ENCODE measurements around the gene MED7. TPM values are rescaled to one million over a fixed set of nuclear protein-coding genes. Genes with fewer than 3 reads are reported as not detected.

Gene MED7, protein sequence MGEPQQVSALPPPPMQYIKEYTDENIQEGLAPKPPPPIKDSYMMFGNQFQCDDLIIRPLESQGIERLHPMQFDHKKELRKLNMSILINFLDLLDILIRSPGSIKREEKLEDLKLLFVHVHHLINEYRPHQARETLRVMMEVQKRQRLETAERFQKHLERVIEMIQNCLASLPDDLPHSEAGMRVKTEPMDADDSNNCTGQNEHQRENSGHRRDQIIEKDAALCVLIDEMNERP
- total RNA-seq = 6.9 and 9.5 TPM in 2 replicates

DNA sequence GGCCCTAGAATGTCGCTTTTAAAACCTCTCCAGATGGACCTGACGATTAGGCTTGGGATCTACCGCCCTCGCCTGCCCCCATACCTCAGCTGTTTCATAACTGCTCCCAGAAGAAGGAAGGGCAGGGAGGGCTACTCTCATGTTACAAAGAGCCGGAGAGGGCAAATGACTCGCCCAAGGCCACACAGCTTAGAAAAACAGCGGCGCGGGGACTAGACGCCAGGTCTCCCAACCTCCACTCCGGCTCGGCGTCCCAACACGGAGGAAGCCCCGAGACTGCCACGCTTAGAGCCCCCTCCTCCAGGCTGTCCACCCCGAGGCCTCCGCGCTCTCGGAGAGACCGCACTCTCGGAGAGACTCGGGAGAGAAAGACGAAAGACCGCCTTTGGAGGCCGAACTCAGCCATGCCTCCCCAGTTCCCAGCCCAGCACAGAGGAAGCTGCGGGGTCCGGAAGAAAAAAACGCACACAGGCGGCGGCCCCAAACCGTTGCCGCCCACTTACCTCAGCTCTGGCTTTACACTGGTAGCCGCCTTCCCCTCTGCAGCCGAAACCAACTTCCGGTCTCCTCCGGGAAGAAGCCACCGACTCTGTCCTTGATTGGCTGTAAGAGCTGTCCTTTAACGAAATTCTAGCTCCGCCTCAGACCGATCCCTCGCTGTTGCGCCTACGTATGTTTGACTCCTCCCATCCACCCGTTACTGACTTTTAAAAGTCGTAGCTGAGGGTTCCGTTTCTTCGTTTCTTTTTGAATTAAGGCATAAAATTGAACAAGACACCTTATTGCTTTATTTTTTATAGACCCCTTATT lies at the start of gene MED7:
MED7 (minus strand) TSS at position 549 of the 810 bp plus-strand sequence. CDS start 3,434 bp downstream, outside the sequence.

DNA sequence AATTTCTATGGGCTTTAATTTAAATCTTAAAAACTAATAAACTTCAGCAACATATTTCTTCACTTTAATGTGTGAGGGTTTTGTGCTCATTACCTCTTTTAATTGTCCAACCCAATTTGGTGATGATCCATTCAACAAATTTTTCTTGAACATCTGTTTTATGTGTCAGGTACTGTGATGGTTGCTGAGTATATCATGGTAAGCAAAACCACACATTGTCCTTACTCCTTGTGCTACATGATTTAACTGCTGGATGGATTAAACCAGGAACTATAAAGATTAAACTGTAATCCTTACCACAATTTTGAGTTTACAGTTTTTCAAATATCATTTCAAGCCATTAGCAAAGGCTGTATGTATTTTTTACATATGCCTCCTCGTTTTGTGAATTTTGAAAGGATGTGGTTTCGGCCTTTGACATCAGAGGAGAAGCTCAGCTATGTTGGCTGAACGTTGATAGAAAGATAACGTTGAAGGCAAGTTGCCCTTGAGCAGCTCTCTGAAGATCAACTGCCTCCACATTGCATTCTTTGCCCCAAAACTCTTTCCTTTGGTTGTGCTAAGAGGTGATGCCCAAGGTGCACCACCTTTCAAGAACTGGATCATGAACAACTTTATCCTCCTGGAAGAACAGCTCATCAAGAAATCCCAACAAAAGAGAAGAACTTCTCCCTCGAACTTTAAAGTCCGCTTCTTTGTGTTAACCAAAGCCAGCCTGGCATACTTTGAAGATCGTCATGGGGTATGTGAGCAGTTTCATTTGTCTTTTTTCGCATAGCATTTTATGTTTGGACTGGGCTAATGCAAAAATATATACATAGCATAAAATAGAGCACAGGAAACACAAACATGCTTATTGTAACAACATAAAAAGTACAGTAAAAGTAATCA lies 38.0 kb upstream of the MED7 start, which contains the start of gene ITK:
ITK (plus strand) TSS at position 467 of the 891 bp plus-strand sequence; CDS start at position 605, 138 bp downstream.

DNA sequence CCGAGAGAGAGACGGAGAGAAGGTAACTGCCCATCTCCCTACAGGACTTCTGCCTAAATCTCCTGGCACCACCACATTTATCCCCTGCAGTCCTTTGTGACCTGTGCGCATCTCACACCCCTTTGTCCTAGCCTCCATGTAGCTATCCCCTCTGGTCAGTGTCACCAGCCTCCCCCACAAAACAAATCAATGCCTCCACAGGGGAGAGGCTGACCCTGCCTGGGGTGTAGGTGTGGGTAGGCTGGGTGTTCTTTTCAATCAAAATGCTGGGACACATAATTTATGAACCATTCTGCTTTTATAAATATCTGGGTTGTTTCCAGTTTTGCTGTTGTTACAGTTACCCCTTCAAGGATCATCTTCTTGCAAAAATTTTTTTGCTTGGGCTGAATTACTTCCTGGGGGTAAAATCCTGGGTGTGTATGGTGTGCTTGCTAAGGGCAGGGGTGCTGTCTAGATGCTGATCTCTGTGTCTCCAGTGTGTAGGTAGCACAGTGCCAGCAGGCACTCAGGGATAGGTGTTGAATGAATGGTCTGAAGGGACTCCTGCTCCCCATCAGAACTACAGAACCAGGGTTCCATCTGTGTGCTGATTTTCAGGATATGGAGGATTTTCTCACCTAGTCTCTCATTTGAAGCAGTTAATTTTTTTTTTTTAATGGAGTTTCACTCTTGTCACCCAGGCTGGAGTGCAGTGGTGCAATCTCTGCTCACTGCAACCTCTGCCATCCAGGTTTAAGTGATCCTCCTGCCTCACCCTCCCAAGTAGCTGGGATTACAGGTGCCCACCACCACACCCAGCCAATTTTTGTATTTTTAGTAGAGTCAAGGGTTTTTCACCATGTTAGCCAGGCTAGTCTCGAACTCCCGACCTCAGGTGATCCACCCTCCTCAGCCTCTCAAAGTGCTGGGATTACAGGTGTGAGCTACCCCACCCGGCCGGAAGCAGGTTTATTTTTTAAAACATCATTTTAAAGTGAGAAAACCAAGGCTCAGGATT lies 23.8 kb upstream of the MED7 start, which contains the start of gene GARIN3:
GARIN3 (minus strand) TSS at position 51 of the 1,000 bp plus-strand sequence. CDS start 96 bp downstream, outside the sequence.

DNA sequence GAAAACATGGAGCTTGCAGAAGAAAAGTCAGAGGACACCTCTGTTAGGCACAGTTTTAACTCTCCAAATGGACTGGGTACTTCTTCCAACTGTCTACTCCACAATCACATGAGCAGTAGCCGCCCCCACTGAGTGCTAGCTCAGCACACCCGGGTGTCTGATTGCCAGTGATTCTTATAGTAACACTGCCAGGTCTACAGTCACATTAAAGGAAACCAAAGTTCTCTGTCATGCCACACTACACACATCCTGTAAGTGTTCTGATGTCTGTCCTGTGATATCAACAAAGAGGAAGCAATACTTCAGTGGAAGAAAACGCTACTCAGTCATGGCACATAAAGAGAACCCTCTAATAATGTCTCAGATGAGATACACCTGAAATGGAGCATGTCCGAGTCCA lies 33.7 kb downstream of the MED7 start, which contains the start of gene HAVCR2:
HAVCR2 (minus strand) TSS at position 69 of the 400 bp plus-strand sequence; CDS start at position 8, 61 bp downstream.

Other genes starting within 250 kb of the MED7 start
- gene TIMD4, start 179.6 kb downstream of the MED7 start, total RNA-seq = not detected in 2 replicates
- gene HAVCR1, start 83.7 kb downstream of the MED7 start, total RNA-seq = not detected in 2 replicates
- gene HAVCR2, start 33.8 kb downstream of the MED7 start, total RNA-seq = 0.09 TPM in 1 of 2 replicates, not detected in the other
- not detected in 2 replicates for gene GARIN3, start 23.4 kb upstream of the MED7 start, total RNA-seq
- under 0.01 TPM in 1 of 2 replicates, not detected in the other for gene ITK, start 38.0 kb upstream of the MED7 start, total RNA-seq
- gene CYFIP2, start 123.3 kb upstream of the MED7 start, total RNA-seq = 18.7 and 40.6 TPM in 2 replicates

All from smooth muscle cell of the umbilical artery (primary cell).